Measurements from ENCODE around the gene UQCRFS1.

The UQCRFS1 gene

DNA sequence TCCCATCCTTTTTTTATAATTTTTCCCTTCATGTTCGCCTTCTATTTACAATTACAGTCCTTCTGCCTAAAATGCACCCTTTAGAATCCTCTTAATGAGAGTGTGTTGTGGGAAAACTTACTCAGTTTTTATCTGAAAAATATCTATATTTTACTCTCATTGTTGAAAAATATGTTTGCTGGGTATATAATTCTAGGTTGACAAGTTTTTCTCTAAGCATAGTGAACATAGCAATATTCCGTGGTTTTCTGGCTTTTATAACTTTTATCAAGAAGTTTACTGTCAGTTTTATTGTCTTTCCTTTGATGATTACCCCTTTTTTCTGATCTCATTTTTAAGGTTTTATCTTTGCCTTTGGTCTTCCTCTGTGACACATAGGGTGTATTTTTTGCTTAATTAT, 57.3 kb downstream of the UQCRFS1 start:
- TF ChIP-seq, protein P1, sequence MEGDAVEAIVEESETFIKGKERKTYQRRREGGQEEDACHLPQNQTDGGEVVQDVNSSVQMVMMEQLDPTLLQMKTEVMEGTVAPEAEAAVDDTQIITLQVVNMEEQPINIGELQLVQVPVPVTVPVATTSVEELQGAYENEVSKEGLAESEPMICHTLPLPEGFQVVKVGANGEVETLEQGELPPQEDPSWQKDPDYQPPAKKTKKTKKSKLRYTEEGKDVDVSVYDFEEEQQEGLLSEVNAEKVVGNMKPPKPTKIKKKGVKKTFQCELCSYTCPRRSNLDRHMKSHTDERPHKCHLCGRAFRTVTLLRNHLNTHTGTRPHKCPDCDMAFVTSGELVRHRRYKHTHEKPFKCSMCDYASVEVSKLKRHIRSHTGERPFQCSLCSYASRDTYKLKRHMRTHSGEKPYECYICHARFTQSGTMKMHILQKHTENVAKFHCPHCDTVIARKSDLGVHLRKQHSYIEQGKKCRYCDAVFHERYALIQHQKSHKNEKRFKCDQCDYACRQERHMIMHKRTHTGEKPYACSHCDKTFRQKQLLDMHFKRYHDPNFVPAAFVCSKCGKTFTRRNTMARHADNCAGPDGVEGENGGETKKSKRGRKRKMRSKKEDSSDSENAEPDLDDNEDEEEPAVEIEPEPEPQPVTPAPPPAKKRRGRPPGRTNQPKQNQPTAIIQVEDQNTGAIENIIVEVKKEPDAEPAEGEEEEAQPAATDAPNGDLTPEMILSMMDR (IDR thresholded peaks at IDR 0.05; ENCODE audit: low read depth, low read length), result no peak
- H3K4me3 ChIP-seq (ENCODE audit: low read depth, low read length), result no peak overlapping the region

Measured in WI38 (cell line).